Measurements from ENCODE around the gene SH3GLB1.

GRCh38 chr1:86704458-86704971 lies at the start of gene SH3GLB1:
- TF ChIP-seq CTCF (IDR thresholded peaks at IDR 0.05 in 2 of 3, conservative IDR thresholded peaks at IDR 0.05 in 1 of 3; ENCODE audit: control insufficient read depth in 2 of 3, extremely low read depth in 1 of 3, insufficient read depth in 1 of 3, low read depth in 3 of 3, low read length in 3 of 3) (peak; percentile 83 to 90 (median 84)), PRDM15 (CRISPR knock-in tag; IDR thresholded peaks at IDR 0.05) (0 out of 2 replicates have a peak, but pooled peaks have one; percentile 35), CEBPB (IDR thresholded peaks at IDR 0.05; ENCODE audit: borderline replicate concordance in 1 of 2, low read depth in 2 of 2, low read length in 2 of 2) (no peak), GABPA (IDR thresholded peaks at IDR 0.05; ENCODE audit: low read depth) (no peak), SMC3 (IDR thresholded peaks at IDR 0.05; ENCODE audit: borderline replicate concordance, low read length) (peak; percentile 12; the same call in 1 of the 2 replicates), ZNF274 (IDR thresholded peaks at IDR 0.05; ENCODE audit: insufficient read depth, insufficient read length) (no peak), EED (IDR thresholded peaks at IDR 0.05; ENCODE audit: low read depth) (no peak; the same call in 1 of the 2 replicates), CREM (IDR thresholded peaks at IDR 0.05; ENCODE audit: low read depth) (0 out of 2 replicates have a peak, but pooled peaks have one; percentile 24), MEF2B (IDR thresholded peaks at IDR 0.05; ENCODE audit: partially characterized antibody, poor library complexity, severe bottlenecking) (peak; percentile 99), POLR2AphosphoS5 (IDR thresholded peaks at IDR 0.05; ENCODE audit: low read length) (peak; percentile 30), TAF1 (IDR thresholded peaks at IDR 0.05; ENCODE audit: borderline replicate concordance, low read depth, low read length) (peak; percentile 40; the same call in 1 of the 2 replicates)
